Liver (tissue), 9 donors: ENCODE data around the gene SLC6A17. TPM values are rescaled to one million over a fixed set of nuclear protein-coding genes. Genes with fewer than 3 reads are reported as not detected.

Source experiments
- DNase-seq: peaks from one replicate; pipeline ENCODE4 v3.0.0-alpha.2; 2017; ENCODE audit warnings: low spot score
- H3K27ac ChIP-seq, 2 donors: one replicate each; pipeline ENCODE4 v1.7.0; 2013; ENCODE audit warnings: inconsistent platforms in 2 of 2, low read length in 2 of 2, control low read depth in 1 of 2, low read depth in 1 of 2, mild to moderate bottlenecking in 1 of 2
- H3K27me3 ChIP-seq, 4 donors: one replicate each; pipeline versions ENCODE4 v1.6.1 to v1.7.0; 2013; ENCODE audit warnings: low read length in 3 of 4, inconsistent platforms in 1 of 4, mild to moderate bottlenecking in 1 of 4, moderate library complexity in 1 of 4; ENCODE audit not compliant: control insufficient read depth in 4 of 4, insufficient read depth in 4 of 4
- H3K36me3 ChIP-seq, 4 donors: one replicate each; pipeline versions ENCODE4 v1.6.1 to v1.7.0; 2013; ENCODE audit warnings: low read length in 3 of 4, mild to moderate bottlenecking in 3 of 4, low read depth in 1 of 4, moderate library complexity in 1 of 4; ENCODE audit not compliant: control insufficient read depth in 4 of 4, insufficient read depth in 3 of 4
- H3K4me1 ChIP-seq, 4 donors: one replicate each; pipeline versions ENCODE4 v1.6.1 to v1.7.0; 2013; ENCODE audit warnings: low read length in 3 of 4, mild to moderate bottlenecking in 3 of 4, moderate library complexity in 1 of 4; ENCODE audit not compliant: control insufficient read depth in 4 of 4, insufficient read depth in 4 of 4
- H3K4me3 ChIP-seq, 3 donors: one replicate each; pipeline versions ENCODE4 v1.6.1 to v1.7.0; 2013; ENCODE audit warnings: low read length in 3 of 3, control low read depth in 1 of 3, low read depth in 1 of 3, mild to moderate bottlenecking in 1 of 3
- H3K9ac ChIP-seq, 2 donors: one replicate each; pipeline ENCODE4 v1.7.0; 2013; ENCODE audit warnings: low read length in 2 of 2, mild to moderate bottlenecking in 2 of 2, moderate library complexity in 2 of 2, control low read depth in 1 of 2, low read depth in 1 of 2
- H3K9me3 ChIP-seq, 4 donors: one replicate each; pipeline versions ENCODE4 v1.6.1 to v1.7.0; 2013; ENCODE audit warnings: low read length in 3 of 4; ENCODE audit not compliant: control insufficient read depth in 4 of 4
- EGR1 ChIP-seq, 2 donors: IDR thresholded peaks; 2 replicates each; pipeline ENCODE4 v1.6.1; 2016 to 2018; ENCODE audit warnings: antibody characterized with exemption in 2 of 2, low read depth in 2 of 2
- RAD21 ChIP-seq, 2 donors: IDR thresholded peaks; 2 replicates each; pipeline ENCODE4 v1.6.1; 2016; ENCODE audit warnings: antibody characterized with exemption in 2 of 2, mild to moderate bottlenecking in 2 of 2
- YY1 ChIP-seq: IDR thresholded peaks from 2 replicates; pipeline ENCODE4 v1.6.1; 2016; ENCODE audit warnings: antibody characterized with exemption, mild to moderate bottlenecking
- WGBS: extraction: QIAGEN DNeasy Blood & Tissue Kit; methylation state at CpG from one replicate; pipeline ENCODE4 v1.1.7; 2013; 5-methylcytosine and 5-hydroxymethylcytosine counted together
- polyA plus RNA-seq, 2 donors: library from polyadenylated mRNA; stranded (reverse) in 1 of 2; unstranded in 1 of 2; fragments of 200-250 nt in 1 of 2; fragments of >200 nt in 1 of 2; fragmentation: Nextera tagmentation in 1 of 2; extraction: Ambion mirVana in 1 of 2; gene quantifications; one replicate each; pipeline versions ENCODE4 v1.2.1 to v1.2.3, GENCODE V29; 2013 to 2015
- total RNA-seq, 2 donors: library from RNA; depleted of rRNA; stranded (reverse); fragments of >200 nt; gene quantifications; one replicate each; pipeline ENCODE4 v1.2.3, GENCODE V29; 2014
- TF ChIP-seq, protein P1 (sequence below): fragments of 150-350 bp; IDR thresholded peaks from 2 replicates; pipeline ENCODE4 v1.5.1; 2017; ENCODE audit warnings: improper control_type of control experiment, low read depth, low read length; ENCODE audit not compliant: missing input control
- TF ChIP-seq, protein P2 (sequence below): IDR thresholded peaks from 2 replicates; pipeline ENCODE4 v1.6.1; 2016; ENCODE audit warnings: antibody characterized with exemption, mild to moderate bottlenecking
- donor health status: healthy.
- donor health status: healthy.
- donor health status: healthy.
- donor health status: healthy.
- donor health status: healthy.

Gene SLC6A17
- total and polyA plus RNA-seq, 4 donors: not detected

DNA sequence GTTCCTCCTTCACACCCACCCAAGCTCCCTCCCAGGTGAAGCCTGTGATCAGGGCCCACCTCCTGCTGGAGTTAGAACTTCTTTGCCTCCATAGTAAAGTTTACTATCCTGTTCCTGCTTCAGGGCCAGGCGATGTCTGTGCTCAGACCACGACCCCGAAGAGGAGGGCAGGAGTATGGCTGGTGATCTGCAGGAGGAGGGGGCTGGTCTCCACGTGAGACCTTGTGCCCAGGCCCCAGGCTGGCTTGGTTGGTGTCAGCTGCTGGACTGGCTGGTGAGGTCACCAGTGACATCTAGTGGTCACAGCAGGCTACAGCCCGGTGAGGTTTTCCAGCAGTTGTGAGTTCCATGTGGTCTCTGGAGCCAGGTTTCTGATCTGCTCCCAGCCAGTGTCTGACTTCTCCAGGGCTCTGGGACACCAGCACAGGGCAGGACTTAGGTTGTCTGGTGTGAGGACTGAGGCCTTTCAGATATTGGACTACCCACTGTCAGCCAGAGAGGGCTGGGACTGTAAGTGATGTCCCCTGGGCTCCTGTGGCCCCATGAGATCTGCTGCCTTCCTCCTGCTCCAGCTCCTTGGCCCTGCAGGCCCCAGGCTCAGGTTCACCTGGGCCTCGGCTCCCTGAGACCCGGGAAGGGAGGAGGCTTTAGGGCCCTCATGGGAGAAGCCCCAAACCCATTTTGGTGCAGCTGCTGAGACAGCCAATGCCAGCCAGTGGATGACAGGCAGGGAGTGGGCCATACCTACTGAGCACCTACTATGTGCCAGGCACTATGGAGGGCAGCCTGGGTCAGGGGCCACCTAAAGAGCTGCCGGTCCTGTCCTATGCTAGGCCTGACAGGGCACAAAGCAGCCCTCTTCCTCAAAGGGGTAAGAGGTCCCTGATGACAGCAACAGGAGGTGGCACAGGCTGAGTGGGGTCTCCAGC lies 44.0 kb upstream of the SLC6A17 start:
- TF ChIP-seq RAD21 (IDR thresholded peaks at IDR 0.05): peak; percentile 93 to 95
- TF ChIP-seq YY1: no peak
- TF ChIP-seq, protein P1, sequence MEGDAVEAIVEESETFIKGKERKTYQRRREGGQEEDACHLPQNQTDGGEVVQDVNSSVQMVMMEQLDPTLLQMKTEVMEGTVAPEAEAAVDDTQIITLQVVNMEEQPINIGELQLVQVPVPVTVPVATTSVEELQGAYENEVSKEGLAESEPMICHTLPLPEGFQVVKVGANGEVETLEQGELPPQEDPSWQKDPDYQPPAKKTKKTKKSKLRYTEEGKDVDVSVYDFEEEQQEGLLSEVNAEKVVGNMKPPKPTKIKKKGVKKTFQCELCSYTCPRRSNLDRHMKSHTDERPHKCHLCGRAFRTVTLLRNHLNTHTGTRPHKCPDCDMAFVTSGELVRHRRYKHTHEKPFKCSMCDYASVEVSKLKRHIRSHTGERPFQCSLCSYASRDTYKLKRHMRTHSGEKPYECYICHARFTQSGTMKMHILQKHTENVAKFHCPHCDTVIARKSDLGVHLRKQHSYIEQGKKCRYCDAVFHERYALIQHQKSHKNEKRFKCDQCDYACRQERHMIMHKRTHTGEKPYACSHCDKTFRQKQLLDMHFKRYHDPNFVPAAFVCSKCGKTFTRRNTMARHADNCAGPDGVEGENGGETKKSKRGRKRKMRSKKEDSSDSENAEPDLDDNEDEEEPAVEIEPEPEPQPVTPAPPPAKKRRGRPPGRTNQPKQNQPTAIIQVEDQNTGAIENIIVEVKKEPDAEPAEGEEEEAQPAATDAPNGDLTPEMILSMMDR: peak; percentile 92
- no peaks in the 10 kb centered on the region for H3K36me3 ChIP-seq
- 22% methylated on average over 8 of the region's 8 CpGs for WGBS
- H3K9ac ChIP-seq: no peak overlapping the region
- no peak overlapping the region for H3K4me3 ChIP-seq
- H3K9me3 ChIP-seq: no peaks in the 10 kb centered on the region
- no peaks in the 10 kb centered on the region for H3K27me3 ChIP-seq
- no peaks in the 10 kb centered on the region for H3K4me1 ChIP-seq
- H3K27ac ChIP-seq: no peak overlapping the region
- DNase-seq: peak; percentile 66

DNA sequence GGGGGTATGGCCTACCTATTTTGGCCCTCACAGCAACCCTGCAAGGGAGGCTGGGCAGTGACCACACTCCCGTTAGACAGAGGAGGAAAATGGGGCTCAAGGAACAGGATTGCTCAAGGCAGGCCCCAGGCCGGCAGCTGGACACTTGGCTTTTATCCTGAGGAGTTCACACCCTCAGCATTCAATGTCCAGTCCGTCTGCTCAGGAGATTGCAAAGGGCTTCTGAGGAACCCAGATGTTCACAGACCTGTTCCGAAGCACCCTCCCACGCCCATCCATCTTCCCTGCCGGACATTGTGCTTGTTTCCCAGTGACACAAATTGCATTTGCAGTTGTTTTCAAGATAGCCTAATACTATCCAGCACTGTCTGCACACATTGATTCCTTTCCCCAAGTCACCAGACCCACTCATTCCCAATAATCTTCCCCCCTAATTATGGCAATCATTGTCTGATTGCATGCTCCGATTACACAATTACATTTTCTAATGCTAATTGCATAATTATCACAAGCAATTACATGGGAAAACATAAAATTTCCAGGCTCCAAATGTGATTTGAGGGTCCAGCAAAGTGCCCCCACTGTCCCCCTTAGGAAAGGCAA lies 42.3 kb upstream of the SLC6A17 start:
- no peak overlapping the region for H3K9ac ChIP-seq
- H3K27me3 ChIP-seq: no peaks in the 10 kb centered on the region
- H3K4me1 ChIP-seq: no peaks in the 10 kb centered on the region
- no peak overlapping the region for H3K4me3 ChIP-seq
- WGBS: 84% methylated on average over 7 of the region's 7 CpGs
- H3K9me3 ChIP-seq: no peaks in the 10 kb centered on the region
- DNase-seq: no peak
- H3K27ac ChIP-seq: no peak overlapping the region
- TF ChIP-seq EGR1 (IDR thresholded peaks at IDR 0.05; ENCODE audit: low read depth in 2 of 2): no peak
- no peaks in the 10 kb centered on the region for H3K36me3 ChIP-seq

DNA sequence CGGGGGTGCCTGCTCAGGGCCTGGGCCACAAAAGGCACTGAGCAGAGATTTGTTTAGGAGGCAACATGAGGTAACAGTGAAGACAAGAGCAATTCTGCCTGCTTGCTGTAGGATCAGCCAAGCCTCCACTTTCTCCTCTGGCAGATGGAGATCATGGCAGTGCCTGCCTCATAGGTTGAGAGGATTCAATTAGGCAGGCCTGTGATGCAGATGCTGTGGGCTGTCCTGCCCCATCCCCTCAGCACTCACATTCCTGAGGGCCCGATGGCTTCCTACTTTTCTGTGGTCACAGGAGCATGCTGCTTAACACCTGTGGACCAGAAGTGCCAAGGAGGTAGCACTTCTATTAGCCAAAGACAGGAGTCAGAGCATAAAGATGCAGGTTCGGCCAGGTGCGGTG lies 39.2 kb upstream of the SLC6A17 start:
- WGBS: 80% methylated on average over 4 of the region's 4 CpGs
- H3K4me1 ChIP-seq: no peaks in the 10 kb centered on the region
- H3K36me3 ChIP-seq: no peaks in the 10 kb centered on the region
- H3K27me3 ChIP-seq: no peaks in the 10 kb centered on the region
- no peak overlapping the region for H3K27ac ChIP-seq
- H3K4me3 ChIP-seq: no peak overlapping the region
- H3K9me3 ChIP-seq: no peaks in the 10 kb centered on the region
- no peak overlapping the region for H3K9ac ChIP-seq
- no peak for DNase-seq
- TF ChIP-seq, protein P2, sequence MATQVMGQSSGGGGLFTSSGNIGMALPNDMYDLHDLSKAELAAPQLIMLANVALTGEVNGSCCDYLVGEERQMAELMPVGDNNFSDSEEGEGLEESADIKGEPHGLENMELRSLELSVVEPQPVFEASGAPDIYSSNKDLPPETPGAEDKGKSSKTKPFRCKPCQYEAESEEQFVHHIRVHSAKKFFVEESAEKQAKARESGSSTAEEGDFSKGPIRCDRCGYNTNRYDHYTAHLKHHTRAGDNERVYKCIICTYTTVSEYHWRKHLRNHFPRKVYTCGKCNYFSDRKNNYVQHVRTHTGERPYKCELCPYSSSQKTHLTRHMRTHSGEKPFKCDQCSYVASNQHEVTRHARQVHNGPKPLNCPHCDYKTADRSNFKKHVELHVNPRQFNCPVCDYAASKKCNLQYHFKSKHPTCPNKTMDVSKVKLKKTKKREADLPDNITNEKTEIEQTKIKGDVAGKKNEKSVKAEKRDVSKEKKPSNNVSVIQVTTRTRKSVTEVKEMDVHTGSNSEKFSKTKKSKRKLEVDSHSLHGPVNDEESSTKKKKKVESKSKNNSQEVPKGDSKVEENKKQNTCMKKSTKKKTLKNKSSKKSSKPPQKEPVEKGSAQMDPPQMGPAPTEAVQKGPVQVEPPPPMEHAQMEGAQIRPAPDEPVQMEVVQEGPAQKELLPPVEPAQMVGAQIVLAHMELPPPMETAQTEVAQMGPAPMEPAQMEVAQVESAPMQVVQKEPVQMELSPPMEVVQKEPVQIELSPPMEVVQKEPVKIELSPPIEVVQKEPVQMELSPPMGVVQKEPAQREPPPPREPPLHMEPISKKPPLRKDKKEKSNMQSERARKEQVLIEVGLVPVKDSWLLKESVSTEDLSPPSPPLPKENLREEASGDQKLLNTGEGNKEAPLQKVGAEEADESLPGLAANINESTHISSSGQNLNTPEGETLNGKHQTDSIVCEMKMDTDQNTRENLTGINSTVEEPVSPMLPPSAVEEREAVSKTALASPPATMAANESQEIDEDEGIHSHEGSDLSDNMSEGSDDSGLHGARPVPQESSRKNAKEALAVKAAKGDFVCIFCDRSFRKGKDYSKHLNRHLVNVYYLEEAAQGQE: no peak
